RWPE1 (cell line): ENCODE data around the gene SPTBN1.

Experiments used
- CTCF ChIA-PET: fragments of 350-600 bp; sonication (Branson Sonifier 250); formaldehyde crosslinking; extraction: SDS; loops from one replicate; lab custom pipeline; 2021; lab: Yijun Ruan, JAX
- POLR2A ChIA-PET: fragments of 400-600 bp; formaldehyde crosslinking; extraction: SDS; loops from one replicate; lab custom pipeline; 2020; ENCODE audit warnings: antibody characterized with exemption; ENCODE audit not compliant: low non-redundant PET; lab: Yijun Ruan, JAX
- DNase-seq: peaks from one replicate; pipeline ENCODE4 v3.0.0; 2012; ENCODE audit warnings: low spot score
- H3K27ac ChIP-seq: fragments of 450-650 bp; 2 replicates; pipeline ENCODE4 v1.5.1; 2017
- TF ChIP-seq, protein P1 (sequence below): fragments of 450-650 bp; conservative IDR thresholded peaks from 2 replicates; pipeline ENCODE4 v1.5.1; 2017; ENCODE audit warnings: low read depth, mild to moderate bottlenecking

Gene SPTBN1

DNA sequence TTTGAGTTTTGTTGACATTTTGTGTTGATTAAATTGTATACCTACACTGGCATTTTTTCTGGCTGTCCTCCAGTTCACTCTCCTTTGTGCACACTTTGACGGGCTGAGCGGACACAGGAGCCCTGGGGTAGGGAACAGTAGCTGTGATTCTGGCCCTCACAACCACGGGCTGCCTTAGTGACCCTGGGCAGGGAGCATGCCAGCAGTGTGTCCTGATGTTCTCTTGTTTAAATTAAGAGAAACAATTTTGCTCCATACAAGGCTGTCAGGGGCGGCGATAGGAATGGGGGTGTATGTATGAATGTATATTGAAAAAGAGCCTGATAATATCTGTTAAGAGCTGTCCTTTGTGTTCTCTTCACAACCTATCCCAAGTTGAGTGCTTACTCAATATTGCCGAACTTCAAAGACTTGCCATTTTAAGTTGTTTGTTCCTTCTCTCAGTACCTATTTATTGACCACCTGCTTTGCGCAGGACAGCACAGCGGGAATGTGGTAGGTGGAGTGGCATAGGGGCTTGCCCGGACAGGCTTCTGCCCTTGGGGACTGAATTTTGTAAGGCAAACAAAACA lies 163.6 kb downstream of the SPTBN1 start:
- POLR2A ChIA-PET: no interaction called here

DNA sequence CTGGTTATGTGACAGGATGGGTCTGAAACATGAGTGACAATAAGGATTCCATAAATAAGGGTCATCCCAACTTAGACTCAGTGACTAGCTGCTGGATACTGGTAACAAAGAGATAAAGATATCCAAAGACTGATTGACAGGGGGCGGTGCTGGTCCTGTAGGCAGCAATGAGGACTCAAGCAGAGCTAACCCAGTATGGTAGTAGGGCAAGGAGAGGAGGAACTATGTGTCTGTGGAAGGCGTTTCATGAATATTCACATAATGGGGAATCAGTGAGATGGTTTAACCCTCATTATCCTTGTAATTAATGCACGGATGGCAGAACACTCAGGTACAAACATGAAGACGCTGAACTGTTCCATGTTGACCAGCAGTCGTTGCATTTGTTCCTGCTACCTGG lies 164.8 kb downstream of the SPTBN1 start:
- POLR2A ChIA-PET: no interaction called here

More for the DNA sequence above, 163.6 kb downstream of the SPTBN1 start:
- no peak overlapping the region for H3K27ac ChIP-seq
- TF ChIP-seq, protein P1, sequence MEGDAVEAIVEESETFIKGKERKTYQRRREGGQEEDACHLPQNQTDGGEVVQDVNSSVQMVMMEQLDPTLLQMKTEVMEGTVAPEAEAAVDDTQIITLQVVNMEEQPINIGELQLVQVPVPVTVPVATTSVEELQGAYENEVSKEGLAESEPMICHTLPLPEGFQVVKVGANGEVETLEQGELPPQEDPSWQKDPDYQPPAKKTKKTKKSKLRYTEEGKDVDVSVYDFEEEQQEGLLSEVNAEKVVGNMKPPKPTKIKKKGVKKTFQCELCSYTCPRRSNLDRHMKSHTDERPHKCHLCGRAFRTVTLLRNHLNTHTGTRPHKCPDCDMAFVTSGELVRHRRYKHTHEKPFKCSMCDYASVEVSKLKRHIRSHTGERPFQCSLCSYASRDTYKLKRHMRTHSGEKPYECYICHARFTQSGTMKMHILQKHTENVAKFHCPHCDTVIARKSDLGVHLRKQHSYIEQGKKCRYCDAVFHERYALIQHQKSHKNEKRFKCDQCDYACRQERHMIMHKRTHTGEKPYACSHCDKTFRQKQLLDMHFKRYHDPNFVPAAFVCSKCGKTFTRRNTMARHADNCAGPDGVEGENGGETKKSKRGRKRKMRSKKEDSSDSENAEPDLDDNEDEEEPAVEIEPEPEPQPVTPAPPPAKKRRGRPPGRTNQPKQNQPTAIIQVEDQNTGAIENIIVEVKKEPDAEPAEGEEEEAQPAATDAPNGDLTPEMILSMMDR: no peak
- CTCF ChIA-PET: interaction anchor here (0.6 kb wide), 1 partner anchor 463 kb away, joined by 6 read pairs; no protein-coding TSS in a partner anchor
- no peak for DNase-seq

DNA sequence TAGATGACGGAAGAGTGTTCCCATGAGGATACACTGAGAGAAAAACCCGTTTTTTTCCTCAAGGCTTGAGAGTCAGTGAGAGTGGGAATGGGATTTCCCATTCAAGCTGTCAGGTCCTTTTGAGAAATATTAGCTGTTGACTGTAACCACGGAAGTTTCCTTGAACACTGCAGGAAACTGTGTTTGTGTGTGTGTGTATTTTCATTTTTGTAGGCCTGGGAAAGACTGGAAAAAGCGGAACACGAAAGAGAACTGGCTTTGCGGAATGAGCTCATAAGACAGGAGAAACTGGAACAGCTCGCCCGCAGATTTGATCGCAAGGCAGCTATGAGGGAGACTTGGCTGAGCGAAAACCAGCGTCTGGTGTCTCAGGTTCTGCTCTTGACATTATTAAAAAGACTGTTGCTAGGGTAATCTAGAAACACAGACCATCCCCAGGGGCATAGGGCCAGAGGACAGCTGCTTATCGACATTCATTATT lies 168.5 kb downstream of the SPTBN1 start:
- ChIA-PET CTCF (interaction anchor here (0.7 kb wide), 1 partner anchor 655 kb away, joined by 5 read pairs; no protein-coding TSS in a partner anchor), POLR2A (no interaction called here)
- TF ChIP-seq, protein P1: no peak
- no peak for DNase-seq
- no peak overlapping the region for H3K27ac ChIP-seq

More for the DNA sequence above, 164.8 kb downstream of the SPTBN1 start:
- no peak for DNase-seq
- no peak overlapping the region for H3K27ac ChIP-seq
- CTCF ChIA-PET: no interaction called here
- TF ChIP-seq, protein P1: no peak

DNA sequence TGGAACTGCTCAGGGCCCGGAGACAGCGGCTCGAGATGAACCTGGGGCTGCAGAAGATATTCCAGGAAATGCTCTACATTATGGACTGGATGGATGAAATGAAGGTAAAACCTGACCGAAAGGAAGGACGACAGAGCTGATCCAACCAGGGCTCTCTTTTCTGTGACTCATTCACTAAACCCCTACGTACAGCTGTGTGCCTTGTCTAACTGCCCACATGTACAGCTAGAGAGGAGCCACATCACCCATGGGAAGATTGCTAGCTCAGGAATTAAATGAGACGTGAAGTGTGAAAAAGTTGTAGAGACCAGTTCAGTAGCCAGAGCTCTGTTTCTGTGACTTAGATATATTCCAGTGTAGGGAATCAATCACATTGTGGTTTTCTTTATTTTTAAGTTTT lies 170.0 kb downstream of the SPTBN1 start:
- DNase-seq: no peak
- TF ChIP-seq, protein P1: no peak
- ChIA-PET CTCF (interaction anchor here (0.5 kb wide), 1 partner anchor 527 kb away, joined by 6 read pairs; no protein-coding TSS in a partner anchor), POLR2A (no interaction called here)
- no peak overlapping the region for H3K27ac ChIP-seq

DNA sequence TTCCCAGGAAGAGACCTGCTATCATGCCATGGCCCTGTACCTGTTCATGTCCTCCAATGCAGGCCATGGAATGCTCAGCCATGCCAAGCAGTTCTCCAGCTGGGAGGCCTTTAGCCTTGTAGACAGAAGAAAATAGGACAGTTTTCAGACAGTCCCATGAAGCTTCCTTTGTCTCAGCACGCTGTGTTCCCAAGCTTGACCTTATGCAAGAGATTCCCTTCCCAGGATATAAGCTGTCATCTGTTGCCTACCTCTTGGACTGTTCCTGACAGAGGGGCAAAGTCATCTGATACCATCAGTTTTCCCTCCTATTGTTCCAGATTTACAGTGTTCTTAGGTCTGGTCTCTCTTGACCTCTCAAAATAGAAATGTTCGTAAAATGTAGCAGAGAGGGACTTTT lies 170.8 kb downstream of the SPTBN1 start:
- TF ChIP-seq, protein P1: no peak
- POLR2A ChIA-PET: no interaction called here
- no peak overlapping the region for H3K27ac ChIP-seq
- DNase-seq: no peak
- CTCF ChIA-PET: no interaction called here

DNA sequence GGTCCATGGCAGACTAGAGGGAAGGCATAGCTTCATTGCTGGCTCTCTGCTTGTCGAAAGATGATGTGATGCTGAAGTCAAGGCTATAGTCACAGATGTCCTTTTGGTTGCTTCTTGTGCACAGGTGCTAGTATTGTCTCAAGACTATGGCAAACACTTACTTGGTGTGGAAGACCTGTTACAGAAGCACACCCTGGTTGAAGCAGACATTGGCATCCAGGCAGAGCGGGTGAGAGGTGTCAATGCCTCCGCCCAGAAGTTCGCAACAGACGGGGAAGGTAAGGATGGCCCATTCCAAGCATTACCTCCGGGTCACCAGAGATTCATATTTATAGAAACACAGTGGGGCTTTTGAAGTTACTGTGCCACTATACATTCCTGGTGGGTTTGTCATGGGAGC lies 171.8 kb downstream of the SPTBN1 start:
- TF ChIP-seq, protein P1: no peak
- H3K27ac ChIP-seq: no peak overlapping the region
- CTCF ChIA-PET: interaction anchor here (0.6 kb wide), 1 partner anchor 96 kb away, joined by 4 read pairs; no protein-coding TSS in a partner anchor
- POLR2A ChIA-PET: no interaction called here
- DNase-seq: no peak
